WERI-Rb-1 (cell line): ENCODE data around the gene CABCOCO1.
"Not testable (repeated sequence)": the region's sequence is repeated elsewhere in the genome, so short reads cannot be mapped to it uniquely, and the experiment has no call there.

Experiments
- DNase-seq: peaks from one replicate; pipeline ENCODE4 v3.0.0-alpha.2; 2020
- H3K27ac ChIP-seq: fragments of 250-450 bp; sonication (Bioruptor Pico); 2 replicates; pipeline ENCODE4 v1.5.1; 2020; ENCODE audit warnings: mild to moderate bottlenecking, moderate library complexity
- H3K27me3 ChIP-seq: fragments of 250-450 bp; sonication (Bioruptor Pico); 2 replicates; pipeline ENCODE4 v1.5.1; 2021; ENCODE audit warnings: mild to moderate bottlenecking, low read depth, moderate library complexity; ENCODE audit not compliant: insufficient read depth, severe bottlenecking
- H3K36me3 ChIP-seq: fragments of 250-450 bp; sonication (Bioruptor Pico); 2 replicates; pipeline ENCODE4 v1.5.1; 2020; ENCODE audit warnings: mild to moderate bottlenecking, moderate library complexity
- H3K4me3 ChIP-seq: 2 replicates; pipeline ENCODE4 v1.5.1; 2011; ENCODE audit warnings: low read depth, mild to moderate bottlenecking, control low read depth, low read length
- H3K9me3 ChIP-seq: fragments of 250-450 bp; sonication (Bioruptor Pico); 2 replicates; pipeline ENCODE4 v1.5.1; 2021; ENCODE audit warnings: mild to moderate bottlenecking, moderate library complexity; ENCODE audit not compliant: severe bottlenecking
- CTCF ChIP-seq: IDR thresholded peaks from 2 replicates; pipeline ENCODE4 v1.5.1; 2011; ENCODE audit warnings: low read depth, mild to moderate bottlenecking, control low read depth, inconsistent platforms, low read length

CABCOCO1 gene

GRCh38 chr10:61673360-61673759 lies 10.6 kb downstream of the CABCOCO1 start:
- Histone ChIP-seq H3K36me3 (no peaks in the 10 kb centered on the region), H3K9me3 (no peaks in the 10 kb centered on the region)

DNA sequence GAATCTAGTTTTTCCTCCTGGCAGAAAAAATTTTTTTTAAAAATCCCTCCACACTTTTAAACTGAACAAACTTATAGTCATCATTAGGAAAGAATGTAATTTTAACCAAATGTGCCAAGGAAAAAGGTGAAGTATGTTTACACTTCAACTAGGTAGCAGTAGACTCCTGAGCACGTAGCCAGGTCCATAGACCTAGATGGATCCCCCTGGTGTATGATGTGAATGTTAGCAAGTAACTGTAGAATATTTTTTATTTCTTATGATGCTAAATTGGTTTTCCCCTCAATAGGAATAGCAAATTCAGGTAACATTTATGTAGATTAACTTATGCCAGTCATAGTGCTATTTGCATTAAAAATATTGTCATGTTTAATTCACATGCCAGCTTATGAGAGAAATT lies 19.6 kb downstream of the CABCOCO1 start:
- DNase-seq: no peak
- no peaks in the 10 kb centered on the region for H3K36me3 ChIP-seq
- no peak for TF ChIP-seq CTCF
- no peak overlapping the region for H3K27ac ChIP-seq
- H3K4me3 ChIP-seq: no peak overlapping the region
- no peaks in the 10 kb centered on the region for H3K27me3 ChIP-seq
- no peaks in the 10 kb centered on the region for H3K9me3 ChIP-seq

More at GRCh38 chr10:61673360-61673759, 10.6 kb downstream of the CABCOCO1 start:
- no peak overlapping the region for H3K27ac ChIP-seq
- H3K27me3 ChIP-seq: no peaks in the 10 kb centered on the region
- DNase-seq: no peak
- no peak overlapping the region for H3K4me3 ChIP-seq
- TF ChIP-seq CTCF: no peak

- H3K36me3 ChIP-seq: no peaks in the 10 kb centered on the region
- H3K4me3 ChIP-seq: no peak overlapping the region
- no peak for DNase-seq
- no peak for TF ChIP-seq CTCF
- no peaks in the 10 kb centered on the region for H3K9me3 ChIP-seq
- H3K27ac ChIP-seq: no peak overlapping the region
- H3K27me3 ChIP-seq: no peaks in the 10 kb centered on the region
Observed at GRCh38 chr10:61683319-61683718, 20.6 kb downstream of the CABCOCO1 start.

GRCh38 chr10:61684894-61685507 lies 22.3 kb downstream of the CABCOCO1 start:
- TF ChIP-seq CTCF: no peak
- H3K27ac ChIP-seq: no peak overlapping the region
- H3K27me3 ChIP-seq: no peaks in the 10 kb centered on the region
- no peaks in the 10 kb centered on the region for H3K36me3 ChIP-seq
- H3K4me3 ChIP-seq: no peak overlapping the region
- H3K9me3 ChIP-seq: no peaks in the 10 kb centered on the region
- DNase-seq: no peak

DNA sequence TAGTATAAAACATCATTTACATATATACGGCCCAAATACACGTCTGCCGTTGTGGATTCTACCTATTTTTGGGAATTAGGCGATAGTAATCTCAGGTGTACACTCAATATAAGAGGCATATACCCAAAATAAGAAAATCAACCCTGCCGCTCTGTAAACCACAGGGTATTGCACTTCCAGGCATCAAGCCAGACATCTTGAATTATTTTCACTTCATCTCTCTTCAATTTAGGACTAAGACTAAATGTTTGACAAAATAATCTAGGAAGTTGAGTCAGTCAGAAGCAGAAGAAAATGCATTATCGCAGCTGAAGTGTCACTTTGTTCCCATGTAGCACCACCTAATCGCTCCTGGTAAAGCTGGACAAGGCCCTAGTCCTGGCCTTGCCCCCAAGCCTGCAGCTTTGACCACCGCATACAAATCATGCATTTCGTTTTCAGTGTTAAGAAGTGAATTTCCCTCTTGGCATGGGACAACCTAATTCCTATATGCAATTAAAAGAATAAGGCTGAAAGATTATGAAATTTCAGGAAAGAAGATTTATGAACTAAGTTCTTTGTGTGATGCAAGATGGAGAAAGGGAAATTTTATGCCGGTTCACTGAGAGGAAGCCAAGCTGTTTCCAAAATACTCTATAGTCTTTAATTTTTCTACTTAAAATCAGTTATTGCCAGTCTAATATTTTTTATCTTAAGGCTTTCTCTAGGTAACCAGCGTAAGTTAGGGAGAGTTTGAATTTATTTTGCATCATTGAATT lies 26.0 kb downstream of the CABCOCO1 start:
- H3K27me3 ChIP-seq: no peaks in the 10 kb centered on the region
- no peak overlapping the region for H3K27ac ChIP-seq
- H3K9me3 ChIP-seq: no peaks in the 10 kb centered on the region
- H3K36me3 ChIP-seq: no peaks in the 10 kb centered on the region
- no peak for TF ChIP-seq CTCF
- DNase-seq: no peak
- H3K4me3 ChIP-seq: no peak overlapping the region

DNA sequence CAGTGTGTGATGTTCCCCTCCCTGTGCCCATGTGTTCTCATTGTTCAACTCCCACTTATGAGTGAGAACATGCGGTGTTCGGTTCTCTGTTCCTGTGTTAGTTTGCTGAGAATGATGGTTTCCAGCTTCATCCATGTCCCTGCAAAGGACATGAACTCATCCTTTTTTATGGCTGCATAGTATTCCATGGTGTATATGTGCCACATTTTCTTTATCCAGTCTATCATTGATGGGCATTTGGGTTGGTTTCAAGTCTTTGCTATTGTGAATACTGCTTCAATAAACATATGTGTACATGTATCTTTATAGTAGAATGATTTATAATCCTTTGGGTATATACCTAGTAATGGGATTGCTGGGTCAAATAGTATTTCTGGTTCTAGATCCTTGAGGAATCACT lies 28.9 kb downstream of the CABCOCO1 start:
- H3K36me3 ChIP-seq, H3K4me3 ChIP-seq, H3K27me3 ChIP-seq, H3K9me3 ChIP-seq, DNase-seq, H3K27ac ChIP-seq: not testable (repeated sequence)
